Omental fat pad (tissue), 4 donors: ENCODE data around the gene EPM2A. TPM values are rescaled to one million over a fixed set of nuclear protein-coding genes. Genes with fewer than 3 reads are reported as not detected.

ENCODE experiments used
- ATAC-seq: fragments of 150-250 bp; one replicate; pipeline ENCODE4 v1.9.1; 2016; ENCODE audit warnings: mild to moderate bottlenecking, moderate library complexity; ENCODE audit not compliant: low FRiP score
- DNase-seq: peaks from one replicate; pipeline ENCODE4 v3.0.0-alpha.2; 2019; ENCODE audit warnings: low spot score
- total RNA-seq, 4 donors: library from RNA; depleted of rRNA; stranded (reverse); fragments of >200 nt; gene quantifications; one replicate each; pipeline ENCODE4 v1.1.0, GENCODE V29; 2016
- TF ChIP-seq, protein P1 (sequence below), 3 donors: fragments of 450-650 bp; IDR thresholded peaks; one replicate each; pipeline ENCODE4 v1.5.1; 2016 to 2017; ENCODE audit warnings: antibody characterized with exemption in 3 of 3, mild to moderate bottlenecking in 3 of 3, moderate library complexity in 2 of 3

Gene EPM2A
- total RNA-seq, 4 donors from 2014 or later = 11.2 to 15.3 (median 14.1) TPM

DNA sequence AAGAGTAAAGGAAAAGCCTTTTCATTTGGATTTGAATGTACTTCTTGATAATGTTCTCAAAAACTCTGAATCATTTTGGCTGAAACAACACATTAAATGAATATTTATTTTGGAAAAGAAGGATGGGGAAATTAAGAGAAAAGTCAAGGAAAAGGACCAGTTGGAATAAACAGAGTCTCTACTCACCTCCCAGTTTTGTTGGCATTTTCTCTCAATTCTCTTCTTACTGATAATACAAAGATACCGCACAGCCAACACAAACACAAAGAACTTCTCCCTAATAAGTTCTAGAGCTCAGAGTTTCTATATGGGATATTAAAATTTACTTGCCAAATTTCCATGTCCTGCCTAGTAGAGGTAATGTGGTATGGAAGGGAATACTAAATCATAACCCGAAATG, 13.1 kb downstream of the EPM2A start:
- TF ChIP-seq, protein P1, sequence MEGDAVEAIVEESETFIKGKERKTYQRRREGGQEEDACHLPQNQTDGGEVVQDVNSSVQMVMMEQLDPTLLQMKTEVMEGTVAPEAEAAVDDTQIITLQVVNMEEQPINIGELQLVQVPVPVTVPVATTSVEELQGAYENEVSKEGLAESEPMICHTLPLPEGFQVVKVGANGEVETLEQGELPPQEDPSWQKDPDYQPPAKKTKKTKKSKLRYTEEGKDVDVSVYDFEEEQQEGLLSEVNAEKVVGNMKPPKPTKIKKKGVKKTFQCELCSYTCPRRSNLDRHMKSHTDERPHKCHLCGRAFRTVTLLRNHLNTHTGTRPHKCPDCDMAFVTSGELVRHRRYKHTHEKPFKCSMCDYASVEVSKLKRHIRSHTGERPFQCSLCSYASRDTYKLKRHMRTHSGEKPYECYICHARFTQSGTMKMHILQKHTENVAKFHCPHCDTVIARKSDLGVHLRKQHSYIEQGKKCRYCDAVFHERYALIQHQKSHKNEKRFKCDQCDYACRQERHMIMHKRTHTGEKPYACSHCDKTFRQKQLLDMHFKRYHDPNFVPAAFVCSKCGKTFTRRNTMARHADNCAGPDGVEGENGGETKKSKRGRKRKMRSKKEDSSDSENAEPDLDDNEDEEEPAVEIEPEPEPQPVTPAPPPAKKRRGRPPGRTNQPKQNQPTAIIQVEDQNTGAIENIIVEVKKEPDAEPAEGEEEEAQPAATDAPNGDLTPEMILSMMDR (IDR thresholded peaks at IDR 0.05) = no peak
- no peak for DNase-seq
- ATAC-seq = no peak

DNA sequence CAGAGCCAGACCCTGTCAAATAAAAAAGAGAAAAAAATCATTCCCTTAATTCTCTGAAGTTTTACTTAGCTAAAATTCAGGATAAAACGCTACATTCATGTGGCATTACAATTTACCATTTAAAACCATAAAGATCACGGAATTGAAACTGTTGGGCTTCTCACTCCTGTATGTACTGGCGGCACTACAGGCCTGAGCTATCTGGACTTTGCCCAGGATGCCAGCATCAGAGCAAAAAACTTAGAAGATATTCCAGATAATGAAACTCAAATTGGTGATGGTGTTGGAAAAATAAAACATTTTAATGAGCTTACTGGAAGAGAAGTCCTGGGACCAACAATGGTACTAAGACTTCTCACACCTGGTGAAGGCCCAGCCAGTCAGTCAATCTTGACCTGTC, 14.2 kb downstream of the EPM2A start:
- ATAC-seq (no peak), DNase-seq (no peak)
- TF ChIP-seq, protein P1 (IDR thresholded peaks at IDR 0.05) = no peak

DNA sequence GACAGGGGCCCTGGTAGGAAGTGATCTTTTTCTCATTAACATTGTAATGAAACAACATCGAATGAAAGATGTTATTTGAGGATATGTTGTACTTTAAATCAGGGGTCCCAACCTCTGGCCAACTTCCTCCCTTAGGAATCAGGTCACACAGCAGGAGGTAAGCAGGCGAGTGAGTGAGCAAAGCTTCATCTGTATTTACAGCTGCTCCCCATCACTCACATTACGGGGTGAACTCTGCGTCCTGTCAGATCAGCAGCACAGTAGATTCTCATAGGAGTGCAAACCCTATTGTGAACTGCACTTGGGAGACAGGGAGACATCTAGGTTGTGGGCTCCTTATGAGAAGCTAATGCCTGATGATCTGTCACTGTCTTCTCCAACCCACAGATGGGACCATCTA, 19.9 kb downstream of the EPM2A start:
- DNase-seq = no peak
- ATAC-seq = no peak
- TF ChIP-seq, protein P1 (IDR thresholded peaks at IDR 0.05) = no peak

DNA sequence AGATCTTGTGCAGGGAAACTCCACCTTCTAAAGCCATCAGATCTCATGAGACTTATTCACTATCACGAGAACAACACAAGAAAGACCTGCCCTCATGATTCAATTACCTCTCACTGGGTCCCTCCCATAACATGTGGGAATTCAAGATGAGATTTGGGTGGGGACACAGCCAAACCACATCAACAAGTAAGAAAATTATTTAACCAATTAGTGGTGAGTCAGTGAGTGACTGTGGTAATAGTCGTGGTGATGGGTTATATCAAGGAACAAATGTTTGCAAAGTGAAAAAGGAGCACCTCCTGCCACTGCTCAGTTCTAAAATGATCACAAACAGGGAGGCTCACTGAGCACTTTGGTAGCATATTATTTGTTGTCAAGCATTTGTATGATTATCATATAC, 20.6 kb downstream of the EPM2A start:
- TF ChIP-seq, protein P1 (IDR thresholded peaks at IDR 0.05) = no peak
- no peak for DNase-seq
- no peak for ATAC-seq

DNA sequence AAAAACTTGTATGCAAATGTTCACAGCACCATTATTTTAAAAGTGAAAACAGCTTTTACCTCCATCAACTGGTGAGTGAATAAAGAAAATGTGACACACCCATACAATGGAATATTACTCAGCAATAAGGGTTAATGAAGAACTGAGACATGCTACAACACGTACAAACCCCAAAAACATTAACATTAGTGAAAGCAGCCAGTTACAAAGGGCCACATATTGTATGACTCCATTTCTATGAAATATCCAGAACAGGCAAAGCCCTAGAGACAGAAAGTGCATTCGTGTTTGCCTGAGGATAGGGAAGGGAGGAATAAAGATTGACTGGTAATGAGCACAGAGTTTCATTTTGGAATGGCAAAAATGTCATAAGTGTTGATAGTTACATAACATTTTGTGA, 21.5 kb downstream of the EPM2A start:
- TF ChIP-seq, protein P1 (IDR thresholded peaks at IDR 0.05) = no peak
- no peak for DNase-seq
- no peak for ATAC-seq

DNA sequence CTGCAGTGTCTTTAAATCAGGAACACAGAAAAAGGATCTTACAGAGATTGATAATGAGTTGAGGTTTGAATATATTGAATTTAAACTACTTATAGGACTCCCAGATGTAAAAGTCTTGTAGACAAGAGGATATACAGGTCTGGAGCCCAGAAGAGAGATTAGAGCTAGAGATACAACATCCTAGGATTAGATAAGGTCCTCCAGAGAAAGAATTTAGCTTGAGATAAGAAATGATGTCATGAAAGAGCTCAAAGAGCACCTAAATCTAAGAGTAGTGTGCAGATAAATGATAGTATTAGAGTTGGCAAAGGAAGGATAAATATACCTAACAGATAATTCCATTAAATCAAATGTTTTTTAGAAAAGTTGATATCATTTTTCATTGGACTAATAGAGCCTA, 23.9 kb downstream of the EPM2A start:
- no peak for ATAC-seq
- DNase-seq = no peak
- TF ChIP-seq, protein P1 (IDR thresholded peaks at IDR 0.05) = no peak

DNA sequence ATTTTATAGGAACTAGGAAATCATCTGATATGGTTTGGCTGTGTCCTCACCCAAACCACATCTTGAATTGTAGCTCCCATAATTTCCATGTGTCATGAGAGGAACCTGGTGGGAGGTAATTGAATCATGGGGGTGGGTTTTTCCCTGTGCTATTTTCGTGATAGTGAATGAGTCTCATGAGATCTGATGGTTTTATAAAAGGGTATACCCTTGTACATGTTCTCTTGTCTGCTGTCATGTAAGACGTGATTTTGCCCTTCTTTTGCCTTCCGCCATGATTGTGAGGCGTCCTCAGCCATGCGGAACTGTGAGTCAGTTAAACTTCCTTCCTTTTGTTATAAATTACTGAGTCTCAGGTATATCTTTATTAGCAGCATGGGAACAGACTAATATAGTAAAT, 27.9 kb downstream of the EPM2A start:
- no peak for ATAC-seq
- TF ChIP-seq, protein P1 (IDR thresholded peaks at IDR 0.05) = no peak
- DNase-seq = no peak
